ENCODE data around the gene HGS. TPM values are rescaled to one million over a fixed set of nuclear protein-coding genes. Genes with fewer than 3 reads are reported as not detected.
A peak's percentile ranks its signal among the peaks of the same experiment; 100 is the strongest.

The HGS gene
- total RNA-seq, 1 experiment from 2014 or later = 119 TPM

DNA sequence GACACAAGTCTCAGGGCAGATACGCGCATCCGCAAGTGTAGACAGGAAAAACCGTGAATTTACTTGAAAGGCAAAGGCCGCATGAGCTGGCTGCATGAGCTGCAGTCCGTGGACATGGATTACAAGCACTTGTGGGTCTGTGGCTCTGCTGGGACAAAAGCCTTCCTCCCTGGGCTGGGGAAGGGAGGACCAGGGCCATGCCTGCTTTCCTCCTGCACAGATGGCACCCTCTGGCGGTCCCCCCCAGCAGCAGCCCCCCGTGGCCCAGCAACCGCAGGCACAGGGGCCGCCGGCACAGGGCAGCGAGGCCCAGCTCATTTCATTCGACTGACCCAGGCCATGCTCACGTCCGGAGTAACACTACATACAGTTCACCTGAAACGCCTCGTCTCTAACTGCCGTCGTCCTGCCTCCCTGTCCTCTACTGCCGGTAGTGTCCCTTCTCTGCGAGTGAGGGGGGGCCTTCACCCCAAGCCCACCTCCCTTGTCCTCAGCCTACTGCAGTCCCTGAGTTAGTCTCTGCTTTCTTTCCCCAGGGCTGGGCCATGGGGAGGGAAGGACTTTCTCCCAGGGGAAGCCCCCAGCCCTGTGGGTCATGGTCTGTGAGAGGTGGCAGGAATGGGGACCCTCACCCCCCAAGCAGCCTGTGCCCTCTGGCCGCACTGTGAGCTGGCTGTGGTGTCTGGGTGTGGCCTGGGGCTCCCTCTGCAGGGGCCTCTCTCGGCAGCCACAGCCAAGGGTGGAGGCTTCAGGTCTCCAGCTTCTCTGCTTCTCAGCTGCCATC is 17.7 kb downstream of the HGS start:
- H3K36me3 ChIP-seq (replicated peaks; ENCODE audit: control insufficient read depth, insufficient read depth, low read length) = peaks cover 22% of the 10 kb centered on the region
- H3K27me3 ChIP-seq (ENCODE audit: control insufficient read depth, insufficient read depth, low read length) = no peaks in the 10 kb centered on the region
- no peak overlapping the region; the same call in 1 of the 2 replicates for H3K4me3 ChIP-seq (ENCODE audit: insufficient read depth, low read depth, low read length)
- no peak for DNase-seq

DNA sequence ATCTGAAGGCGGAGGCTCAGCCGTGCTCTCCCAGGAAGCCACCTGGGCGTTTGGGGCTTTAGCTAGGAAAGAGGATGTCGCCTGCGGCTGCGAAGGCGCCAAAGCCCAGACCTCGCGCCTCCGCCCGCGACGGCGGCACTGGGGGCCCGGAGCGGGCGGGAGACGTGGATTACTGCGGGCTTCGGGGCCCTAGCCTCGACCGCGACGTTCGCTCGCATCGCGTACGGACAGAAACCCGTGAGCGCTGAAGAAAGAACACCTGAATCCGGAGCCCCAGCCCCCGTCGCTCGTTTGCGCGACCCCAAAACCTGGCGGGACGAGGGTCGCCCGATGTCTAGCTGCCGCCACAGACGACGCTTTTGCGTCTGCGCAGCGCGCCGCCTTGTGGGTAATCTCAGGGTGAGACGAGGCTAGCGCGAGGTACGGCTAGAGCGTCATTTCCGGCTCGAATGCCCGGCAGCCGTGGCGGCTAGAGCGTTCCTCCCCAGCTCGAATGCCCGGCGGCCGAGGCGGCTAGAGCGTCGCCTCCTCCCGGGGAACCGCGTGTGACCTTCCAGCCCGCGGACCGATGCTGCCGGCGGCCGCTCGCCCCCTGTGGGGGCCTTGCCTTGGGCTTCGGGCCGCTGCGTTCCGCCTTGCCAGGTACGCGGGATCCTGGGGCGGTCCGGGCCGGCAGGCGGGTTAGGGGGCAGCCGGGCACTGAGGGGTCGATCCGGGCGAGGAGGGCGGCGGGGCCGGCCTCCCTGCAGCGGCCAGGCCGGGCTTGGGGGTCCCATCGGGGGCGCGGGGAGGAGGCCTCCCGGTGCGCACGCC is 19.3 kb downstream of the HGS start, which contains the start of gene MRPL12:
MRPL12 (plus strand) TSS at position 434 of the 813 bp plus-strand sequence; CDS start at position 569, 135 bp downstream.
- H3K36me3 ChIP-seq (replicated peaks; ENCODE audit: control insufficient read depth, insufficient read depth, low read length) = peaks cover 18% of the 10 kb centered on the region

DNA sequence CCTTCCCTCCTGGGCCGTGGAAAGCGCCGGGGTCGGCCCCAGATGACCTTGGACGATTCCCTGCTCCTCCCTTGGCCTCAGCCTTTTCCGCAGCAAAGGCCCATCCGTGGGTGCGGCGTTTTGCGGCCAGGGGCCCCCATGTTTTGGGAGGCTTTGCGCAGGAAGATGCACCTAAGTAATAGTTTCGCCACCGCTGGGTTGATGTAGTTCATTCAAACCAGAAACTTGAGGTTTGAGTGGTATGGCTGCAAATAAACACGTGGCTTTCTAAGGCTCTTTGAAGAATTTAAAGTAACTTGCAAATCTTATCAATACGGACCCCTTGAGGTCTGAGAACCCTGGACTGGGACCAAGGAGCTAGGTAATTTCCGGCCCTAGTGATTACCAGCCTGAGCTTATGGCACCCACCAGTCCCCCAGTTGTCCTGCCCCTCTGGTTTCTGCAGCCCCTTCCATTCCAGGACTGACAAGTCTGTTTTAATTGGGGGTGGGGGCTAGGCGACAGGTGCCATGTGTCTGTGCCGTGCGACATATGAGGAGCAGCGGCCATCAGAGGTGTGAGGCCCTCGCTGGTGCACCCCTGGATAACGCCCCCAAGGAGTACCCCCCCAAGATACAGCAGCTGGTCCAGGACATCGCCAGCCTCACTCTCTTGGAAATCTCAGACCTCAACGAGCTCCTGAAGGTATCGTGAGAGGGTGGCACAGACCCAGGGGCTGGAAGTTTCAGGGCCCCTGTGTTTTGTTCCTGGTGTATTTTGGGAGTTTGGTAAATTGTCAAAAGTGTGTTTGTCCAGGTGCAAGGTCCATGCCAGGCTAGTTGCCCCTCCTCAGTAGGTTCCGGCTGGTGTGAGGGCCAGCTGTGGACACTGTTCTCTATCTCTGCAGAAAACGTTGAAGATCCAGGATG is 20.2 kb downstream of the HGS start:
- no peak for DNase-seq
- Histone ChIP-seq H3K4me3 (ENCODE audit: insufficient read depth, low read depth, low read length) (peak overlapping the region; percentile 93), H3K36me3 (replicated peaks; ENCODE audit: control insufficient read depth, insufficient read depth, low read length) (peaks cover 16% of the 10 kb centered on the region), H3K27me3 (ENCODE audit: control insufficient read depth, insufficient read depth, low read length) (no peaks in the 10 kb centered on the region)

More for the DNA sequence above, 19.3 kb downstream of the HGS start, which contains the start of gene MRPL12:
- peak; percentile 99 for DNase-seq
- Histone ChIP-seq H3K27me3 (ENCODE audit: control insufficient read depth, insufficient read depth, low read length) (no peaks in the 10 kb centered on the region), H3K4me3 (ENCODE audit: insufficient read depth, low read depth, low read length) (peak within 1 kb of the TSS; percentile 93)

DNA sequence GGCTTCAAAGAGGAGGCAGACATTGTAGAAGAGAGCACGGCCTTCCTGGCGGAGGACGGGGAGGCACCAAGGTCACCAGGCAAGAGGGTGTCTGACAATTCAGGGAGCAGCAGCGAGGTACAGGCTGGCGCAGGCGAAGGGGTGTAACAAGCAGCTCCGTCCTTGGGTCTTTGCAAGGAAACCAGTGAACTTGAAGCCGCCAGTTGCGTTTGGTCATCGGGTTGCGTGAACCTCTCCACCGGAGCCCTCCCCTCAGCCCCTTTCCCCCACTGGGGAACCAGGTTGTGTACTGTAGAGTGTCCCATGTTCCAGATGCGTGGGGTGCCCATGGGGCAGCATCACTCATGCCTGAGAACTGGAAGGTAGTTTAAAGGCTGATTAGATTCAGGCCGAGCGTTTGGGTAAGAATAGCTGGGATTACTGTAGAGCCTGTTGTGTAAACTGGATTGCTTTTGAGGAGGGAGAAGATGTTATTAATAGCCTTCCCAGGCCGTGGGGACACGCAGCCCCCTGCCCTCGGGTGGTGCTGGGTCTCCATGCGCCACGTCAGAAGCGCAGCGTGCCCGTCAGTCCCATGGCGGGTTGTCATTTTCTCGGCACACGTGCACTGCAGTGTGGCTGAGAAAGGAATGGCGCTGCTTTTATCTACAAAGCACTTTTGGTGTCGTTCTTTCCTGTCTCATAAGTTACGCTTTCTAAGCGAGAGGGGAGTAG is 21.9 kb downstream of the HGS start:
- peaks cover 15% of the 10 kb centered on the region for H3K36me3 ChIP-seq (replicated peaks; ENCODE audit: control insufficient read depth, insufficient read depth, low read length)
- no peak overlapping the region for H3K4me3 ChIP-seq (ENCODE audit: insufficient read depth, low read depth, low read length)
- DNase-seq = no peak
- H3K27me3 ChIP-seq (ENCODE audit: control insufficient read depth, insufficient read depth, low read length) = no peaks in the 10 kb centered on the region

DNA sequence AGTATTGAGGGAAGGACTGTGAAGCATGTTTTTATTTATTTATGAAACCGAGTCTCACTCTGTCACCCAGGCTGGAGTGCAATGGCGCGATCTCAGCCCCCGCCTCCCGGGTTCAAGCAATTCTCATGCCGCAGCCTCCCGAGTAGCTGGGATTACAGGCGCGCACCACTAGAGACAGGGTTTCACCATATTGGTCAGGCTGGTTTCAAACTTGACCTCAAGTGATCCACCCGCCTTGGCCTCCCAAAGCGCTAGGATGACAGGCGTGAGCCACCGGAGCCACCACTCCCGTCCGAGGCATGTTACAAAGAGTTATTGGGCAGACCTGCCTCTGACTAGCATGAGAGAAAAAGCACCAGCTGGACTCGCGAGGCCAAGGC is 22.4 kb downstream of the HGS start:
- no peak for DNase-seq
- no peak overlapping the region for H3K4me3 ChIP-seq (ENCODE audit: insufficient read depth, low read depth, low read length)
- peaks cover 1% of the 10 kb centered on the region; the same call in 1 of the 2 replicates for H3K27me3 ChIP-seq (ENCODE audit: control insufficient read depth, insufficient read depth, low read length)
- H3K36me3 ChIP-seq (replicated peaks; ENCODE audit: control insufficient read depth, insufficient read depth, low read length) = peaks cover 13% of the 10 kb centered on the region

DNA sequence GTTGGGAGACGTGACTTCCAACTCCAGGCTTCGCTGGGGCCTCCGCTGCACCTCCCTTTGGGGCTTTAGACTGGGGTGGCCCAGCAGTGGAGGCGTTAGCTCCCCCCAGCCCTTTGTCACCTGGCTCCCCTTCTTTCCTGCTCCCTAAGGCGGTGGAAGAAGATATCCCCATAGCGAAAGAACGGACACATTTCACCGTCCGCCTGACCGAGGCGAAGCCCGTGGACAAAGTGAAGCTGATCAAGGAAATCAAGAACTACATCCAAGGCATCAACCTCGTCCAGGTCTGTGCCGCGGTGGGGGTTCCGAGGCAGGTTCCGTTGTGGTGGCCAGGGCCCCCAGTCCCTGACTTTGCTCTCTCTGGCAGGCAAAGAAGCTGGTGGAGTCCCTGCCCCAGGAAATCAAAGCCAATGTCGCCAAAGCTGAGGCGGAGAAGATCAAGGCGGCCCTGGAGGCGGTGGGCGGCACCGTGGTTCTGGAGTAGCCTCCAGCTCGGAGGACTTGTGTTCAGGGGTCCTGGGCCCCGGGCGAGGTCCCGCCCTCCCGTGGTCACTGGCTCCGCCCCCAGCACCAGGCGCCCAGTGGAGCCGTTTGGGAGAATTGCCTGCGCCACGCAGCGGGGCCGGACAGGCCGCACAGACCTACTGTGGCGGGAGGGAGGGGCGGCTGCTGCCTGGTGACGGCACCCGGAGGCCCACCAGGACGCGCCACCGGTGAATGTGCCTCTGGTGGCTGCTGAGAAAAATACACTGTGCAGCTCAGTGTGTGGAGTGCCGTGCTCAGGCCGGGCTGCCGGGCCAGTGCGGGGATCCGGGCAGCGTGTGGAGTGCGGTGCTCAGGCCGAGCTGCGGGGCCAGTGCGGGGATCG is 23.2 kb downstream of the HGS start:
- H3K4me3 ChIP-seq (ENCODE audit: insufficient read depth, low read depth, low read length) = no peak overlapping the region
- no peak for DNase-seq
- peaks cover 1% of the 10 kb centered on the region; the same call in 1 of the 2 replicates for H3K27me3 ChIP-seq (ENCODE audit: control insufficient read depth, insufficient read depth, low read length)
- peaks cover 10% of the 10 kb centered on the region for H3K36me3 ChIP-seq (replicated peaks; ENCODE audit: control insufficient read depth, insufficient read depth, low read length)

DNA sequence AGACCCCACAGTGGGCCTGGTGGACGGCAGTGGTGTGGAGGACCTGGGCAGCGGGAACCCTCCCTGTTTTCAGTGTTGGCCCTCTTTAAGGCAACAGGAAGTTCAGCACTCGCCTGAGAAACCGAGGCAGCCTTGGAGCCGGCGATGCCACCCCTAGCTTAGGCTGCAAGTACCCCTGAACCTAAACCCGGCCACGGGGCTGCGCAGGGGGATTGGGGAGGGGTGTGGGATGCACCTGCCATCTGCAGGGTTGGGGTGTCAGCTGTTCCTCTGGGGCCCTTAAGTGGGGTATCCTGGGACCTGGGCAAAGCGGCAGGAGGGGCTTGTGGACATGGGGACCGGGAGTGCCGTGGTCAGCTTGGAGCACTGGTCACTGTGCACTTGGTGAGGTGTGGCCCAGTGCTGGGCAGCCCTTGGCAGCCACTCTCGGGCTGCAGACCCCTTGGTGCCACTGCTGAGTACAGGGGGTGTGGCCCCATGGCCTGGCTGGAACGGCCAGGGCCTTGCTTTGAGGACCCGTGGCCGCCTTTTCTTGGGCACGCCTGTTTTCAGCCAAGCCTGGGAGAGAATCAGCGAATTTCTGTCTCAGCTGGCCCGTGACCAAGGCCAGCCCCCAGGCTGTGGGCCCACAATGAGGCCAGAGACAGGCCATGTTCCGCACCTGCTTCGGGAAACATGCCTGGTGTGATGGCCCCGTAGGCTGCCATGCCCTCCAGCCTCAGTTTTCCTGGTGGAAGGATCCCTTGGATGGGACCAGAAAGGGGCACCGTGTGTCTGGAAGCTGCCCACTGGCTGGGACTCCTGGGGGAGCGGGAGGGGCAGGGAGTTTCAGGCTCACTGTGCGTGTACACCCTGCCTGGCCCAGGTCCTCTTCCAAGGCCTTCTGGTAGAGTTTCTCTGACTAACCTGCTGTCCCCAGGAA is 24.2 kb downstream of the HGS start:
- Histone ChIP-seq H3K4me3 (ENCODE audit: insufficient read depth, low read depth, low read length) (no peak overlapping the region), H3K27me3 (ENCODE audit: control insufficient read depth, insufficient read depth, low read length) (peaks cover 1% of the 10 kb centered on the region; the same call in 1 of the 2 replicates), H3K36me3 (replicated peaks; ENCODE audit: control insufficient read depth, insufficient read depth, low read length) (peaks cover 10% of the 10 kb centered on the region)
- no peak for DNase-seq

DNA sequence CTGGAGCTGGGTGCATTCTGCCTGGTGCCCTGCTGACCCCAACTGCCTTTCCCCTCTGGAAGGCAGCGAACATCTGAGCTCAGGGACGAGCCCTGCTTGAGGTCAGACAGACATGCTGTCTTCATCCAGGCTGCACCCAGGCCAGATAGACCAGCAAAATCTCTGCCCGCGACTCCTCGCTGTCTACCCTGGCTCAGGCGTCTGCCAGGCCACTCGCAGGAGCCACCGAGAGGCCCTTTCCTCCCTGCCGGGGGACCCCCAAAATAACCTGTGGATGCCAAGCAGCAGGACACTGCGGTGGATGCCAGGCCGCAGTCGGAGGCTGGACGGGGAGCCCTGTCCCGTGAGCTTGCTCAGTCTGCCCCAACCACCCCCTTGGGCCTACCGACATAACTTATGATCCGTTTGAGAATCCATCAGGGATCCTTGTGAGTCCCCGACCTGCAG is 25.0 kb downstream of the HGS start:
- Histone ChIP-seq H3K4me3 (ENCODE audit: insufficient read depth, low read depth, low read length) (no peak overlapping the region), H3K27me3 (ENCODE audit: control insufficient read depth, insufficient read depth, low read length) (peaks cover 1% of the 10 kb centered on the region; the same call in 1 of the 2 replicates), H3K36me3 (replicated peaks; ENCODE audit: control insufficient read depth, insufficient read depth, low read length) (peaks cover 10% of the 10 kb centered on the region)
- no peak for DNase-seq

DNA sequence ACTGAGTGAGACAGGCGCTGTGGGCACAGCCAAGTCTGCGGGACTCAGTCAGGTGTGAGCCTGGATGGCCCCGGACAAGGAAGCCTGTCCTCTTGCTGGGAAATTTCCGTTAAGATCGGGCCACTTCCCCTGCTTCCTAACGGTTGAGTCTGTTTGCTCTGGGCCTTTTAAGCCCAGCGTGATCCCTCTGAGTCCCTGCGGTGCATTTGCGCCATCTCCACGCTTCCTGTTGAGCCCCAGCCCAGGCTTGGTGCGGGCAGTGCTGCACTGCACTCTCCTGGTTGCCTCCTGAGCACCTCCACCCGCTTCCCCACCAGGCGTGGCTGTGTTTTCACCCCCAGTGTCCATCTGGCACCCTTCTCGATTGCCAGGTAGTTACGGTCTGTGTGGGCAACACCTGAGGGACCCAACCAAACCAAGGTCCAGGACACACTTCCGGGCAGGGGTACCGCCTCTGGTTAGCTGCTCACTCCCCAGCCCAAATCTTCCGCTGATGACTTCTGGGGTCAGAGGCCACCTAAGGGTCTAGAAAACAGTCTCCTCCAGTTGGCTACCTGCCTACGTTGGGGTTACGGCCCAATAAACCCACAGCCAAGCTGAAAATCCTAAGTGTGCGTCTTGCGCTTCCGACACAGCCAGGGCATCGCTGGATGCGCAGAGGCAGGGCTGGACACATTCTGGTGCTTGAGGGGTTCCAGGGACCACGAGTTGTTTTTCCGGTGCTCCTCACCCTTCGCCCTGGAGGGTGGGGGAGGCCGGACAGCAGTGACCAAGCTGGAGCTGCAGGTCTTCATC is 26.9 kb downstream of the HGS start:
- H3K4me3 ChIP-seq (ENCODE audit: insufficient read depth, low read depth, low read length) = peak overlapping the region; percentile 47
- peaks cover under 1% of the 10 kb centered on the region for H3K36me3 ChIP-seq (replicated peaks; ENCODE audit: control insufficient read depth, insufficient read depth, low read length)
- H3K27me3 ChIP-seq (ENCODE audit: control insufficient read depth, insufficient read depth, low read length) = peaks cover 1% of the 10 kb centered on the region; the same call in 1 of the 2 replicates
- no peak for DNase-seq

DNA sequence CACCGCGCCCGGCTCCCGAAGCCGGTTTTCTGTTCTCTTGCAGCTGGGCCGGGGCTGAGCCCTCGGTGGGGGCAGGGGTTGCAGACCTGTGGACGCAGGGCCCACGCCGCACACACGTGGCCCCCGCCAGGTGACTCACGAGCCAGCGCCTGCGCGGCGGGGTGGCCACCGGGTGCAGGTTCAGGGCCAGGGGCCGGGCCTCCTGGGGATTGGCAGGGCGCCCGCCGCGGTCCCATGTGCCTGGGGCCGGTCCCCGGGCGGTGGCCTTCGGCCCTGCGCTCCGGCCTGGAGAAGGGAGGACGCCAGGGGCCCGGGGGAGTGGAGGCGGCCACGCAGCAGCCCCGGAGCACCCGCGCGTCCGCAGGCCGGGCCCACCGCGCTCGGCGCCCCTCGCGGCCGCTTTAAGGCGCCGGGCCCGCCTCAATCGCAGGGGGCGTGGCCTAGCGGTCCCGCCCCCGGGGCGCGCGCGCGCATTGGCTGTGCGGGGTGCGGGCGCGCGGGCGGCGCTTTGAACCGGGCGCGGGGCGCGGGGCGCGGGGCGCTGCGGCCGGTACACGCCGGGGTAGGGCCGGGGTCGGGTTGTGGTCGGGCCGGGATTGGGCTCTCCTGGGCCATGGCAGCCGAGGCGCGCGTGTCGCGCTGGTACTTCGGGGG is 28.1 kb downstream of the HGS start, which contains the start of gene SLC25A10:
SLC25A10 (plus strand) TSS at position 471 of the 654 bp plus-strand sequence; CDS start at position 614, 143 bp downstream.
- H3K27me3 ChIP-seq (ENCODE audit: control insufficient read depth, insufficient read depth, low read length) = peaks cover 1% of the 10 kb centered on the region; the same call in 1 of the 2 replicates
- H3K36me3 ChIP-seq (replicated peaks; ENCODE audit: control insufficient read depth, insufficient read depth, low read length) = no peaks in the 10 kb centered on the region; the same call in none of the 2 replicates
- peak within 1 kb of the TSS; percentile 88 for H3K4me3 ChIP-seq (ENCODE audit: insufficient read depth, low read depth, low read length)
- DNase-seq = peak; percentile 99

DNA sequence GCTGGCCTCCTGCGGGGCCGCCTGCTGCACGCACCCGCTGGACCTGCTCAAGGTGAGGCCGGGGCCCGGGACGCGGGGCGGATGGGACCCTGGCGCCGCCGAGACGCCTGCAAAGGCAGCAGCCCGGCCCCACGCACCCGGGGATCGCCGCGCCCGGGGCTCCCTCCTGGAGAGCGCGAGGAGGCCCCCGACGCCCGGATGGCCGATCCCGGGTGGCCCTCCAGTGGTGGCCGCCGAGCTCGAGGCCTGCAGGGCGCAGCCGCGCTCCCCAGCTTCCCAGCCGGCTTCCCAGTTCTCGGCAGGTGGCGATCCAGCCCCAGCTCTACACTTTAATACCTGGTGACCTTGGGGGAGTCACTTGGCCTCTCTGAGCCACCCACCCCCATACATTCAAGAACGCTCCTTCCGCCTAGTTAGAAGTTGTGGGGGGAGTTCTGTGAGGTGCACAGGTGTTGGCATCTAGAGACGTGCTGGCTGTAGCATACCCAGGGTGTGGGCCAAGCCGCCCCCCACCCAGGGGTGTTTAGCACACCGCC is 28.7 kb downstream of the HGS start:
- peak; percentile 87 for DNase-seq
- Histone ChIP-seq H3K4me3 (ENCODE audit: insufficient read depth, low read depth, low read length) (peak overlapping the region; percentile 88), H3K27me3 (ENCODE audit: control insufficient read depth, insufficient read depth, low read length) (peaks cover 1% of the 10 kb centered on the region; the same call in 1 of the 2 replicates), H3K36me3 (replicated peaks; ENCODE audit: control insufficient read depth, insufficient read depth, low read length) (peaks cover 1% of the 10 kb centered on the region)
